ENCODE results near the gene PADI1.

GRCh38 chr1:17276568-17276967 is 71.6 kb downstream of the PADI1 start:
- no peak for TF ChIP-seq CTCF (IDR thresholded peaks at IDR 0.05; ENCODE audit: insufficient read depth, low read depth, low read length)
- no peak for TF ChIP-seq EZH2 (IDR thresholded peaks at IDR 0.05; ENCODE audit: insufficient read depth, low read length)
